NOMO-1 treated with DMSO at 0.1 percent for 48 hours (cell line): ENCODE measurements around the gene SEMA4D.
"Not testable (repeated sequence)": the region's sequence is repeated elsewhere in the genome, so short reads cannot be mapped to it uniquely, and the experiment has no call there.

Experiments used
- DNase-seq: peaks from one replicate; lab custom pipeline; 2025; ENCODE audit not compliant: unreplicated experiment; lab: John Stamatoyannopoulos, UW

The SEMA4D gene

GRCh38 chr9:89482056-89482851 is 15.7 kb downstream of the SEMA4D start:
- no peak for DNase-seq

GRCh38 chr9:89481538-89481915 is 16.4 kb downstream of the SEMA4D start:
- DNase-seq: no peak

GRCh38 chr9:89480825-89481537 is 16.9 kb downstream of the SEMA4D start:
- no peak for DNase-seq

GRCh38 chr9:89480372-89480771 is 17.5 kb downstream of the SEMA4D start:
- not testable (repeated sequence) for DNase-seq

GRCh38 chr9:89479669-89480011 is 18.3 kb downstream of the SEMA4D start:
- not testable (repeated sequence) for DNase-seq

- no peak for DNase-seq
Observed at GRCh38 chr9:89478821-89479668, 18.9 kb downstream of the SEMA4D start.

GRCh38 chr9:89477811-89478630 is 19.9 kb downstream of the SEMA4D start:
- peak; percentile 24 for DNase-seq

GRCh38 chr9:89477384-89477783 is 20.5 kb downstream of the SEMA4D start:
- no peak for DNase-seq

GRCh38 chr9:89476546-89476945 is 21.4 kb downstream of the SEMA4D start:
- no peak for DNase-seq

- DNase-seq: no peak
Observed at GRCh38 chr9:89475891-89476440, 21.9 kb downstream of the SEMA4D start.

- no peak for DNase-seq
Observed at GRCh38 chr9:89474939-89475338, 23.0 kb downstream of the SEMA4D start.

GRCh38 chr9:89473762-89474469 is 24.0 kb downstream of the SEMA4D start:
- DNase-seq: no peak

- not testable (repeated sequence) for DNase-seq
Observed at GRCh38 chr9:89471796-89472320, 26.1 kb downstream of the SEMA4D start.

GRCh38 chr9:89471390-89471789 is 26.5 kb downstream of the SEMA4D start:
- no peak for DNase-seq

GRCh38 chr9:89470224-89470839 is 27.6 kb downstream of the SEMA4D start:
- DNase-seq: no peak

- DNase-seq: no peak
Observed at GRCh38 chr9:89469003-89469402, 28.9 kb downstream of the SEMA4D start.

- no peak for DNase-seq
Observed at GRCh38 chr9:89468281-89468960, 29.5 kb downstream of the SEMA4D start.

GRCh38 chr9:89467278-89467625 is 30.7 kb downstream of the SEMA4D start:
- DNase-seq: no peak
